Measurements from ENCODE around the gene USP17L11.
"Not testable (repeated sequence)": the region's sequence is repeated elsewhere in the genome, so short reads cannot be mapped to it uniquely, and the experiment has no call there.

The USP17L11 gene

GRCh38 chr4:9215105-9215504 is at the start of gene USP17L11:
Gene USP17L11 (plus strand): TSS chr4:9215405. CDS start chr4:9215405, 0 bp downstream.
- H3K27me3 ChIP-seq (ENCODE audit: control insufficient read depth, insufficient read depth, low read length); H3K4me3 ChIP-seq (ENCODE audit: low read depth, low read length); H3K4me1 ChIP-seq (ENCODE audit: control insufficient read depth, insufficient read depth, low read length); H3K9ac ChIP-seq (ENCODE audit: low read depth, low read length); H3K9me3 ChIP-seq (ENCODE audit: control insufficient read depth, insufficient read depth, low read length); H3K36me3 ChIP-seq (ENCODE audit: control insufficient read depth, insufficient read depth, low read length): not testable (repeated sequence)

- not testable (repeated sequence) for H3K4me3 ChIP-seq (ENCODE audit: low read depth, low read length); H3K36me3 ChIP-seq (ENCODE audit: control insufficient read depth, insufficient read depth, low read length); H3K27me3 ChIP-seq (ENCODE audit: control insufficient read depth, insufficient read depth, low read length); H3K9me3 ChIP-seq (ENCODE audit: control insufficient read depth, insufficient read depth, low read length); H3K9ac ChIP-seq (ENCODE audit: low read depth, low read length); H3K4me1 ChIP-seq (ENCODE audit: control insufficient read depth, insufficient read depth, low read length)
Observed at GRCh38 chr4:9165990-9166389, 49.2 kb upstream of the USP17L11 start.

- not testable (repeated sequence) for H3K4me1 ChIP-seq (ENCODE audit: control insufficient read depth, insufficient read depth, low read length); H3K4me3 ChIP-seq (ENCODE audit: low read depth, low read length); H3K27me3 ChIP-seq (ENCODE audit: control insufficient read depth, insufficient read depth, low read length); H3K9ac ChIP-seq (ENCODE audit: low read depth, low read length); H3K36me3 ChIP-seq (ENCODE audit: control insufficient read depth, insufficient read depth, low read length); H3K9me3 ChIP-seq (ENCODE audit: control insufficient read depth, insufficient read depth, low read length)
Observed at GRCh38 chr4:9169791-9170459, 45.3 kb upstream of the USP17L11 start, which contains the start of gene FAM90A26. Gene FAM90A26 (plus strand): TSS chr4:9170409. CDS start chr4:9173173, 2,764 bp downstream.

- not testable (repeated sequence) for H3K4me3 ChIP-seq (ENCODE audit: low read depth, low read length); H3K9me3 ChIP-seq (ENCODE audit: control insufficient read depth, insufficient read depth, low read length); H3K36me3 ChIP-seq (ENCODE audit: control insufficient read depth, insufficient read depth, low read length); H3K9ac ChIP-seq (ENCODE audit: low read depth, low read length); H3K4me1 ChIP-seq (ENCODE audit: control insufficient read depth, insufficient read depth, low read length); H3K27me3 ChIP-seq (ENCODE audit: control insufficient read depth, insufficient read depth, low read length)
Observed at GRCh38 chr4:9210357-9210756, 4.8 kb upstream of the USP17L11 start, which contains the start of gene USP17L10. Gene USP17L10 (plus strand): TSS chr4:9210657. CDS start chr4:9210657, 0 bp downstream.

GRCh38 chr4:9214701-9215100 is 504 bp upstream of the USP17L11 start:
- not testable (repeated sequence) for H3K27me3 ChIP-seq (ENCODE audit: control insufficient read depth, insufficient read depth, low read length); H3K4me1 ChIP-seq (ENCODE audit: control insufficient read depth, insufficient read depth, low read length); H3K36me3 ChIP-seq (ENCODE audit: control insufficient read depth, insufficient read depth, low read length); H3K9ac ChIP-seq (ENCODE audit: low read depth, low read length); H3K9me3 ChIP-seq (ENCODE audit: control insufficient read depth, insufficient read depth, low read length); H3K4me3 ChIP-seq (ENCODE audit: low read depth, low read length)

GRCh38 chr4:9219852-9220251 is 4.6 kb downstream of the USP17L11 start, which contains the start of gene USP17L12:
Gene USP17L12 (plus strand): TSS chr4:9220152. CDS start chr4:9220152, 0 bp downstream.
- not testable (repeated sequence) for H3K4me1 ChIP-seq (ENCODE audit: control insufficient read depth, insufficient read depth, low read length); H3K9me3 ChIP-seq (ENCODE audit: control insufficient read depth, insufficient read depth, low read length); H3K4me3 ChIP-seq (ENCODE audit: low read depth, low read length); H3K36me3 ChIP-seq (ENCODE audit: control insufficient read depth, insufficient read depth, low read length); H3K27me3 ChIP-seq (ENCODE audit: control insufficient read depth, insufficient read depth, low read length); H3K9ac ChIP-seq (ENCODE audit: low read depth, low read length)

GRCh38 chr4:9224596-9224995 is 9.4 kb downstream of the USP17L11 start, which contains the start of gene USP17L13:
Gene USP17L13 (plus strand): TSS chr4:9224896. CDS start chr4:9224896, 0 bp downstream.
- H3K4me3 ChIP-seq (ENCODE audit: low read depth, low read length); H3K36me3 ChIP-seq (ENCODE audit: control insufficient read depth, insufficient read depth, low read length); H3K27me3 ChIP-seq (ENCODE audit: control insufficient read depth, insufficient read depth, low read length); H3K4me1 ChIP-seq (ENCODE audit: control insufficient read depth, insufficient read depth, low read length); H3K9me3 ChIP-seq (ENCODE audit: control insufficient read depth, insufficient read depth, low read length); H3K9ac ChIP-seq (ENCODE audit: low read depth, low read length): not testable (repeated sequence)

GRCh38 chr4:9230249-9230648 is 15.0 kb downstream of the USP17L11 start:
- H3K9me3 ChIP-seq (ENCODE audit: control insufficient read depth, insufficient read depth, low read length); H3K27me3 ChIP-seq (ENCODE audit: control insufficient read depth, insufficient read depth, low read length); H3K4me1 ChIP-seq (ENCODE audit: control insufficient read depth, insufficient read depth, low read length); H3K9ac ChIP-seq (ENCODE audit: low read depth, low read length); H3K4me3 ChIP-seq (ENCODE audit: low read depth, low read length); H3K36me3 ChIP-seq (ENCODE audit: control insufficient read depth, insufficient read depth, low read length): not testable (repeated sequence)

- H3K4me1 ChIP-seq (ENCODE audit: control insufficient read depth, insufficient read depth, low read length); H3K9me3 ChIP-seq (ENCODE audit: control insufficient read depth, insufficient read depth, low read length); H3K27me3 ChIP-seq (ENCODE audit: control insufficient read depth, insufficient read depth, low read length); H3K9ac ChIP-seq (ENCODE audit: low read depth, low read length); H3K4me3 ChIP-seq (ENCODE audit: low read depth, low read length); H3K36me3 ChIP-seq (ENCODE audit: control insufficient read depth, insufficient read depth, low read length): not testable (repeated sequence)
Observed at GRCh38 chr4:9234085-9234484, 18.9 kb downstream of the USP17L11 start, which contains the start of gene USP17L15. Gene USP17L15 (plus strand): TSS chr4:9234385. CDS start chr4:9234385, 0 bp downstream.

GRCh38 chr4:9238461-9238860 is 23.3 kb downstream of the USP17L11 start:
- H3K9ac ChIP-seq (ENCODE audit: low read depth, low read length); H3K4me3 ChIP-seq (ENCODE audit: low read depth, low read length); H3K27me3 ChIP-seq (ENCODE audit: control insufficient read depth, insufficient read depth, low read length); H3K4me1 ChIP-seq (ENCODE audit: control insufficient read depth, insufficient read depth, low read length); H3K9me3 ChIP-seq (ENCODE audit: control insufficient read depth, insufficient read depth, low read length); H3K36me3 ChIP-seq (ENCODE audit: control insufficient read depth, insufficient read depth, low read length): not testable (repeated sequence)

- not testable (repeated sequence) for H3K36me3 ChIP-seq (ENCODE audit: control insufficient read depth, insufficient read depth, low read length); H3K9me3 ChIP-seq (ENCODE audit: control insufficient read depth, insufficient read depth, low read length); H3K4me3 ChIP-seq (ENCODE audit: low read depth, low read length); H3K27me3 ChIP-seq (ENCODE audit: control insufficient read depth, insufficient read depth, low read length); H3K4me1 ChIP-seq (ENCODE audit: control insufficient read depth, insufficient read depth, low read length); H3K9ac ChIP-seq (ENCODE audit: low read depth, low read length)
Observed at GRCh38 chr4:9243579-9243978, 28.4 kb downstream of the USP17L11 start, which contains the start of gene USP17L17. Gene USP17L17 (plus strand): TSS chr4:9243879. CDS start chr4:9243879, 0 bp downstream.

- not testable (repeated sequence) for H3K27me3 ChIP-seq (ENCODE audit: control insufficient read depth, insufficient read depth, low read length); H3K9me3 ChIP-seq (ENCODE audit: control insufficient read depth, insufficient read depth, low read length); H3K4me1 ChIP-seq (ENCODE audit: control insufficient read depth, insufficient read depth, low read length); H3K4me3 ChIP-seq (ENCODE audit: low read depth, low read length); H3K36me3 ChIP-seq (ENCODE audit: control insufficient read depth, insufficient read depth, low read length); H3K9ac ChIP-seq (ENCODE audit: low read depth, low read length)
Observed at GRCh38 chr4:9247953-9248680, 32.9 kb downstream of the USP17L11 start, which contains the start of gene USP17L18. Gene USP17L18 (plus strand): TSS chr4:9248630. CDS start chr4:9248630, 0 bp downstream.

Data from iPS-15b (cell line).